ENCODE measurements around the gene NQO2. TPM values are rescaled to one million over a fixed set of nuclear protein-coding genes. Genes with fewer than 3 reads are reported as not detected.
A peak's percentile ranks its signal among the peaks of the same experiment; 100 is the strongest.
"Not testable (repeated sequence)": the region's sequence is repeated elsewhere in the genome, so short reads cannot be mapped to it uniquely, and the experiment has no call there.

Gene NQO2
- polyA plus RNA-seq, 4 donors, result 51.9 to 80.3 (median 61.5) TPM

DNA sequence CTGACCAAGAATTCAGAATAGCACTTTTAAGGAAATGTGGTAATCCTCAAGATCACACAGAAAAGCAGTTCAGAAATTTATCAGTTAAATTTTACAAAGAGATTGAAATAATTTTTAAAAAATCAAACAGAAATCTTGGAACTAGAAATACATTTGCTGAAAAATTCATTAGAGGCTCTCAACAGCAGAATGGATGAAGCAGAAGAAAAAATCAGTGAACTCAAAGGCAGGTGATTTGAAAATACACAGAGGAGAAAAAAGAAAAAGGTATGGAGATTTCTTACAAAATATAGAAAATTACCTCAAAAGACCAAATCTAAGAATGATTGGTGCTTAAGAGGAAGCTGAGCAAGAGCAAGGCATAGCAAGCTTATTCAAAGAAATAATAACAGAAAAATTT is 11.5 kb downstream of the NQO2 start:
- DNase-seq (ENCODE audit: low read depth in 4 of 4, low spot score in 2 of 4), result no peak

DNA sequence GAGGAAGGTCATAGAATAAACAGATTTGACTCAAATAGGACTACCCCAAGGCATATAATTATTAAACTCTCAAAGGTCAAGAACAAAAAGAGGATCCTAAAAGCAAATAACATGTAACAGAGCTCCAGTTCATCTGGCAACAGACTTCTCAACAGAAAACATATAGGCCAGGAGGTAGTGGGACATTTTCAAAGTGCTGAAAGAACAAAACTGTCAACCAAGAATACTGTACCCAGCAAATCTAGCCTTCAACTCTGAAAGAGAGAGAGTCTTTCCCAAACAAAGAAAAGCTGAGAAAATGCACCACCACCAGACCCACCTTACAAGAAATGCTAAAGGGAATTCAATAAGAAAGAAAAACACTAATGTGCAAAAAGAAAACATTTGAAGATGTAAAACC is 11.9 kb downstream of the NQO2 start:
- DNase-seq (ENCODE audit: low read depth in 4 of 4, low spot score in 2 of 4), result no peak

GRCh38 chr6:3013486-3013885 is 13.8 kb downstream of the NQO2 start:
- DNase-seq (ENCODE audit: low read depth in 4 of 4, low spot score in 2 of 4), result no peak

DNA sequence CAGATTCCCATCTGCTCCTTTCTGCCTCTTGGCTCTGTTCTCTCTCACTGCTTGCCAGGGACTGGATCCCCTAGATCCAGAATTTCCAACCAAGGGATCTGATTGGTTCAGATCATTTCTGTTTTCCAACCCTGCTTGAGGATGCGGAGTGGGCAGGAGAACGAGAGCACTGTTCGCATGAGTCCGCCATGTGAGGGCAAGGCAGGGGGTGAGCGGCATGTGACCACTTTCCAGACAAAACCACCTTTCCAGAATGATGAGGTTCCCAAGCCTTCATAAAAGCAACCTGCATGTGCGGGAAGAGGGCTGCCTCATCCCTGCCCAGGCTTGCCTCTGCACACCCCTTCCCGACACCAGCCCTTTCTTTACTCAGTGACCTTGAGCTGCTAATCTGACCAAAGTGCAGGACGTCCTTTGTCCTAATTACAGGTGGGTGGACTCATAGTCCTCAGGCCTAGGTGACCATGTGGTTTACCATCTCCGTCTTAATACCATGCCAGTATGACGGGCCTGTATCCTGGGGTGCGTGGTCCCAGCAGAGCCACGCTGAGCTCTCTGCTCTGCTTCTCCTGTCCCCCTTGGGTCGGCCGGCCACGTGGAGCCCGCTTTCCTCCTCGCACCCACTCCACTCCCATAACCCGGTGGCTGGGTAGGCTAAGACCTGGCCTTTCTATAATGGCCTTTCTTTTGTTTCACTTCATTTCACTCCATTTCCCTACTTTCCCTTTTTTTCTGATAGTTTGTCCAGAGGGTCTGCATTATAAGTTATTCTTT is 14.4 kb downstream of the NQO2 start:
- no peak for DNase-seq (ENCODE audit: low read depth in 4 of 4, low spot score in 2 of 4)

GRCh38 chr6:3014675-3015066 is 15.0 kb downstream of the NQO2 start:
- DNase-seq (ENCODE audit: low read depth in 4 of 4, low spot score in 2 of 4), result no peak

DNA sequence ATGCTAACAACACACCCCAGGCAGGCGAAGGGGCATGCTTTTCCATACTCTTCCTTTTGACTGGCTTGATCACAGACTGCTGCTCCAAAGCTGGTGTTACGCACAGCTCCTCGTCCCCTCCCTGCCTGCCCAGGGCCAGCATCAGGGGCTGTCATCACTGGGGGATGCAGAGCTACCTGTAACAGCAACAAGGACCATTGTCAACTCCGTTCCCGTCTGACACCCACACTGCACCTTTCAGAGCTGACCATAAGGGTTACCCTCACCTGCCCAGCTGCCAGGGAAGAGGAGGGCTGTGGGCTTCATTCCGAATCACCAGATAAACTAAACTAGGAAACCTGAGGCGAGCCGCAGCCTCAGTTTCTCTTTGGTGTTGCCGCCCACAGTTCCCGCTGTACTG is 15.4 kb downstream of the NQO2 start:
- no peak for DNase-seq (ENCODE audit: low read depth in 4 of 4, low spot score in 2 of 4)

DNA sequence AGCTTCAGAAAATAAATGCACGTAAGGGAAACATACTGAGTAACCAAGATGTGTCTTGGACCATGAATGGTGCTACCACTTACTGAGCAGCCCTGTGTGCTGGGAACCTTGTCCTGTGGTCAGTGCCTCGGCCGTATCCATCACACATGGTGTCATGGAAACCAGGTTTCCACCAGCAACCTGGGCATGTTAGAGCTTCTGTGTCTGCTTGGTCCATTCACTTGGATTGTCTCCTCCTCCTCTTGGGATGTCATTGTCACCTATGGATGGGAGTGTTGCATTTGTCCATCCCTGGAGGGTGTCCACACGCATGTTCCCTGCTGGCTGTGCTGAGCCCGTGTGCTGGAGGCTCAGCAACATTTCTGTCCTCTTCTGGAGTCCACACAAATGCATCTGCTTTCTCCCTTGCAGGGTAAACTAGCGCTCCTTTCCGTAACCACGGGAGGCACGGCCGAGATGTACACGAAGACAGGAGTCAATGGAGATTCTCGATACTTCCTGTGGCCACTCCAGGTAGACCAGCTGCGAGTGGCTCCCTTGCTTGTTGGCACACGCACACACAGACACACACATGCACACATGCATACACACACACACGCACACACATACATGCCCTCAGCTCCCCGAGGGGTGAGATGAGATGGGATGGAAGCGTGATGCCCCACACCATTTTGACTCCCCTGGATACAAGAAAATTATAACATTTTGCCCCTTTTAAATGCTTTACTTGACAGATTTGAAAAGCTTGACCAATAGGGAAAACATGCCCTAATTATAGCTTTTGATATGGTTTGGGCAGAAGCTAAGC is 17.0 kb downstream of the NQO2 start:
- no peak for DNase-seq (ENCODE audit: low read depth in 4 of 4, low spot score in 2 of 4)

GRCh38 chr6:3017304-3017703 is 17.6 kb downstream of the NQO2 start:
- no peak for DNase-seq (ENCODE audit: low read depth in 4 of 4, low spot score in 2 of 4)

DNA sequence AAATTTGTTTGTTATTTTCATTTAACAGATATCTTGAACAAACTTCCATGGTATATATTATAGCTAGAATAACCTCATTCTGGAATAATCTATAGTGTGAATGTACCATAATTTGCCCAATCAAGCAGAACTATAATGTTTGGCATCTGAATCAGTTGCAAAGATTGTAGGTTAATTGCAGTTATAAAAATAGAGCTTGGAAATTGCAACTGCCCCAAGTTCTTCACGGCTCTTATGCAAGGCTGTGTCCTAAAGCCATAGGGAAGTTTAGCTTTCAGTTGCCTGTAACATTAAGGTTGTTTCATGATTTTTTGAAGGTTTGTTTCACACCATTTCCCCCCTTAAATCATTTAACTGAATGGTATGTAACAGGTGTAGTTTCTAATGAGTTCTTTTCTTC is 19.4 kb downstream of the NQO2 start:
- DNase-seq (ENCODE audit: low read depth in 4 of 4, low spot score in 2 of 4), result no peak

DNA sequence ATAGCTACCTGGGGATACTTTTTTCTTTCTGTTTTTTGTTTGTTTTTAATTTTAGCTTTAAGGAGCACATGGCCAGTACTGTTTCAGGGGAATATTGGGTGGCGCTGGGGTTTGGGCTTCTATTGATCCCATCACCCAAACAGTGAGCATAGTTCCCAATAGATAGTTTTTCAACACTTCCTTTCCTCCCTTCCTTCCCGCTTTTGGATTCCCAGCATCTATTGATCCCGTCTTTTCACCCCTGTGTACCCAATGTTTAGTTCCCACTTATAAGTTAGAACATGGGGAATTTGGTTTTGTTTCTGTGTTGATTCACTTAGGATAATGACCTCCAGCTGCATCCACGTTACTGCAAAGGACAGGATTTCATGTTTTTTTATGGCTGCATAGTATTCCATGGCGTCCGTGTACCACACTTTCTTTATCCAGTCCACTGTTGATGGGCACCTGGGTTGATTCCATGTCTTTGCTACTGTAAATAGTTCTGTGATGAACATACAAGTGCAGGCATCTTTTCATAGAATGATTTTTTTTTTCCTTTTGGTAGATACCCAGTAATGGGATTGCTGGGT is 20.1 kb downstream of the NQO2 start:
- no peak for DNase-seq (ENCODE audit: low read depth in 4 of 4, low spot score in 2 of 4)

DNA sequence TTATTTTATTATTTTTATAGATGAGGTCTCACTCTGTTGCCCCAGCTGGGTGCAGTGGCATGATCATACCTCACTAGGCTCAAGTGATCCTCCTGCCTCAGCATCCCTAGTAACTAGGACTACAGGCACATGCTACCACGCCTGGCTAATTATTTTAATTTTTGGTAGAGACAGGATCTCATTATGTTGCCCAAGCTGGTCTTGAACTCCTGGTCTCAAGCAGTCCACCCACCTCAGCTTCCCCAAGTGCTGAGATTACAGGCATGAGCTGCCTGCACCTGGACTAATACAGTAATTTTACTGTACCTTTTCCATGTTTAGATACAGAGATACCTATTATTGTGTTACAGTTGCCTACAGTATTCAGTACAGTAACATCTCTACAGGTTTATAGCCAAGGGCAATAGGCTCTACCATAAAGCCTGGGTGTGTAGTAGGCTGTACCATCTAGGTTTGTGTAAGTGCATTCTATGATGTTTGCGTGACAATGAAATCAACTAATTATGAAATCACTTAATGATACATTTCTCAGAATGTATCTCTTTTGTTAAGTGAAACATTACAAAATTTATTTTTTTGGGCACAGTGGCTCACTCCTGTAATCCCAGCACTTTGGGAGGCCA is 21.4 kb downstream of the NQO2 start:
- DNase-seq (ENCODE audit: low read depth in 4 of 4, low spot score in 2 of 4), result not testable (repeated sequence)

DNA sequence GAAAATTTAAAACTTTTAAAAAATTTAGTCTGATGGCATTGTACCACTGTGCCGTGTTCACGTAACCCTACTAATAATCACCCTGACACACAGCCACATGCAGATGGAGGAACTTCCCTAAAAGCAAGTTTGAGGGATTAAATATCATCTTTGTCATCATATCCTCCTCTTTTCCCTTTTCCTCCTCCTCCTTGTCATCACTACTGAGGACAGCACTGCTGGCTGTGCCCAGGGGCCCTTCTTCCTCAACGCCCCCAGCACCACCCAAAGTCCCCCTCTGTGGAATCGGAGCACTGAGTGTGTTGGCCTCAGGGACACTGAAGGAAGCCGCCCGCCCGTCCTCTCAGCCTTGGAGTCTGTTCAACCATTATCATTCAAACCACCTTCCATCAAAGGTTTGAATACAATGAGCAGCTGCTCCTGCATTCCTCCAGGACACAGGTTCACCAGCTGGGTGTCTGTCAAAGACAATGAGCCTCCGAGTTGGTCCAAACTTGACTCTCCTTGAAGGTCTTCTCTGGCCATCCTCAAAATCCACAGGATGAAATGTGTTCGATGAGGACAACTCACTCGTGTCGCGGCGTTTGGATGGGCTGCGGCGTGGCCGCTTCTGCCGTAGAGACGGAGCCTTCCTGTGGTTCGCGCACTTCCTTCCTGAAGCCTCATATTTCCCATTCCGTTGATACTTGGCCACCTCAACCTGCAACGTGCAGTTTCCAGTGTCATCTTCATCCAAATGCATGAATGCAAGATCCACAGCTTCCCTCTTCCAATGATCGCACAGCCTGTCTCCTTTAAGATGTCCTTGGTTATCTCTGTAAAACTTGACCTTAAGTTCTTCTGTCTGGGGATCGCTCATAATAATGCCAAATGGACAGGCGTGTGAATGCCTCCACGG is 23.3 kb downstream of the NQO2 start:
- no peak for DNase-seq (ENCODE audit: low read depth in 4 of 4, low spot score in 2 of 4)

GRCh38 chr6:3023663-3024483 is 24.2 kb downstream of the NQO2 start:
- peak in 1 of 4 donors; percentile 16 for DNase-seq (ENCODE audit: low read depth in 4 of 4, low spot score in 2 of 4)

GRCh38 chr6:3026791-3027626 is 27.3 kb downstream of the NQO2 start:
- DNase-seq (ENCODE audit: low read depth in 4 of 4, low spot score in 2 of 4), result no peak

- not testable (repeated sequence) for DNase-seq (ENCODE audit: low read depth in 4 of 4, low spot score in 2 of 4)
Measured at GRCh38 chr6:3028156-3028555, 28.5 kb downstream of the NQO2 start.

DNA sequence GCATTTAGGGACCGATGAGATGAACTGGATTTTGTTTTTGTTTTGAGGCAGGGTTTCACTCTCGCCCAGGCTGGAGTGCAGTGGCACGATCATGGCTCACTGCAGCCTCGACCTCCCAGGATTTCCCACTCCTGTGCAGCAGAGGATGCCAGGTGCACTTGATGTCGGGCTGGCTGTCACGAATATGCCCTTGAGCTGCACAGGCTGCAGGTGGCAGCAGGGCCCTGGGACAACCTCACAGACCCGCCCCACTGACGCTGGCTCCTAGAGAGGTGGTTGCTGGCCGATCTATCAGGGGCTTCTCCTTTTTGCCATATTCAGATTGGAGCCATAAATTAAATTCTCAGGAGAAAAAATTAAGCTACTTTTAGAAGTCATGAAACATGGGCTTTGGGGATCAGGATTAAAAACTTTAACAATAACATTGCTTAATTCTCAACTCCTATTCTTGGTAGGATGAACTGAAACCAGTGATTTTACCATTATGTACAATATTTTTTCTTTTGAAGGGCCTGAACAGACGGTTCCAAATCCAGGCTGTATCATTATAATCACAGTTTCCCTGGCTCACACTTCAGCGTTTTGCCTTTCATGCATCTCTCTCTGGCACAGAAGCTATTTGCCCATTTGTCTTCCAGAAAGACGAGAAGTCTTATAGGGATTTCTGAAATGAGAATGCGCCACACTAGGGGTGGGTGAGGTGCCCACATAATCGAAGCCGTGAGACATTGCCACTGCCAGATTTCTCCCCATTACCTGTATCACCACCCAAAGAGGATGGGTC is 32.4 kb downstream of the NQO2 start:
- DNase-seq (ENCODE audit: low read depth in 4 of 4, low spot score in 2 of 4), result no peak

GRCh38 chr6:3032986-3033385 is 33.3 kb downstream of the NQO2 start:
- DNase-seq (ENCODE audit: low read depth in 4 of 4, low spot score in 2 of 4), result no peak

DNA sequence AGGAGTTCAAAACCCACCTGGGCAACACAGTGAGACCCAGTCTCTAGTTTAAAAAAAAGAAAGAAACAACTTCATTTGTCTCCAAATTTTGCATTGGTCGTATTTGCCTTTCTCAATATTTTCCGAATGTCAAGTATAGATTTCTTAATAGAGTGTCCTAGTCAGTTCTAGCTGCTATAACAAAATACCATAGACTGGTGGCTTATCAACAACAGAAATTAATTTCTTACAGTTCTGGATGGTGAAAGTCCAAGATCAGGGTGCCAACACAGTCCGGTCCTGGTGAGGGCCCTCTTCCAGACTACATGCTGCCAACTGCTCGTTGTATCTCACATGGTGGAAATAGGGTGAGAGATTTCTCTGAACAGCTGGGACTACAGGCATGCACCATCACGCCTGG is 34.0 kb downstream of the NQO2 start:
- DNase-seq (ENCODE audit: low read depth in 4 of 4, low spot score in 2 of 4), result no peak
